ENCODE measurements around the gene PLB1. TPM values are rescaled to one million over a fixed set of nuclear protein-coding genes. Genes with fewer than 3 reads are reported as not detected.

Gene PLB1
- total RNA-seq (2022; extraction: Qiagen RNA extraction; ENCODE audit: low read depth) = 1.1 to 2.6 TPM (median 1.9 TPM) in 5 replicates

DNA sequence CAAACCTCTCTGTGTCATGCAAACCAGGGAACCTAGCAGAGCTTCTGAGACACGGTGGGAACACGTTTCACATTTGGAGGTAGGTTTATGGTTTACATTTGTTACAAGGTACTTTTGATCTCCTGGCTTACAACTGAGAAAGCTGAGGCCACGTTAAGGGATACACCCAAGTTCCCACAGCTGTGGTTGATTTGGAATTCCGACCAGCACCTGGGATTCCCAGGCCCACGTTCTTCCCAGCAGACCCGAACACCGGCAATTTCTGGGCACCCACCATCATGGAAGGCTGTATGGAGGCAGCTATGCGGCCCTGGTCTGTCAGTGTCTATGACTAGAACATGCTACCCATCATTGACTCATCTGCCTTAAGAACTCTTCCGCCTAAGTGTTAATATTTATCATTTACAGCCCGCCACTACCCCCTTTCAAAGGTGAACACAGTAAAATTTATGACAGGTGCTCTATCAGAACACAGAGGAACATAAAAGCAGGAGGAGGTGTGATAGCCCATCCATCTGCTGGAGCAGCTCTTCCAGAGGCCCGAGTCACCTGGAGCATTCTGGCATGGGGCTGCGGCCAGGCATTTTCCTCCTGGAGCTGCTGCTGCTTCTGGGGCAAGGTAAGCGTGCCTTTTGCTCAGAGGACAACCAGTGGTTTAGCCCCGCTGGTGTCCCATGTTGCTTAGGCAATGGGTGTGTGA, at the start of gene PLB1:
PLB1 (plus strand) TSS at position 510 of the 700 bp plus-strand sequence; CDS start at position 565, 55 bp downstream.

Other genes starting within 250 kb of the PLB1 start
- gene FOSL2, start 103.2 kb upstream of the PLB1 start, total RNA-seq (2022; extraction: Qiagen RNA extraction; ENCODE audit: low read depth) = 39.0 to 53.5 TPM (median 47.6 TPM) in 5 replicates